LNCAP (cell line): ENCODE measurements around the gene CPLX1.

Experiments used
- TF ChIP-seq, protein P1 (sequence below): fragments of 450-650 bp; IDR thresholded peaks from 2 replicates; pipeline ENCODE4 v1.5.1; 2017; ENCODE audit warnings: mild to moderate bottlenecking

CPLX1 gene

DNA sequence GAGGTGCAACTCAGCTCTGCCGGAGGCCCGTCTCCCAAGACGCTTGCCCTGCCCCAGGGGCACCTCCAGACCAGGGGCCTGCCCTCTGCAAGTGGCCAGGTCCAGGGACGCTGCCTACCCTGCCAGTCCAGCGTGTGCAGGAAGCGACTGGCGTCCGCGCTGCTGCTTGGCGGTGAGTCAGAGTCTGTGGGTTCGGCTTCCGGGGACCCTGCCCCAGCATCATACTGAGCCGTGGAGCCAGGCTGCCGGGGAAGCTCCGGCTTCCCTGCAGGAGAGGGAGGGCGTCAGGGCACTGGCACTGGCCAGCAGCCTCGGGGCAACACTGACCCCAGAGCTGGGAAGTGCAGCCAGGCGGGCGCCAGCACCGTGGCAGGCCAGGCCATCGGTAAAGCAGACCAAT, 42.5 kb upstream of the CPLX1 start:
- TF ChIP-seq, protein P1, sequence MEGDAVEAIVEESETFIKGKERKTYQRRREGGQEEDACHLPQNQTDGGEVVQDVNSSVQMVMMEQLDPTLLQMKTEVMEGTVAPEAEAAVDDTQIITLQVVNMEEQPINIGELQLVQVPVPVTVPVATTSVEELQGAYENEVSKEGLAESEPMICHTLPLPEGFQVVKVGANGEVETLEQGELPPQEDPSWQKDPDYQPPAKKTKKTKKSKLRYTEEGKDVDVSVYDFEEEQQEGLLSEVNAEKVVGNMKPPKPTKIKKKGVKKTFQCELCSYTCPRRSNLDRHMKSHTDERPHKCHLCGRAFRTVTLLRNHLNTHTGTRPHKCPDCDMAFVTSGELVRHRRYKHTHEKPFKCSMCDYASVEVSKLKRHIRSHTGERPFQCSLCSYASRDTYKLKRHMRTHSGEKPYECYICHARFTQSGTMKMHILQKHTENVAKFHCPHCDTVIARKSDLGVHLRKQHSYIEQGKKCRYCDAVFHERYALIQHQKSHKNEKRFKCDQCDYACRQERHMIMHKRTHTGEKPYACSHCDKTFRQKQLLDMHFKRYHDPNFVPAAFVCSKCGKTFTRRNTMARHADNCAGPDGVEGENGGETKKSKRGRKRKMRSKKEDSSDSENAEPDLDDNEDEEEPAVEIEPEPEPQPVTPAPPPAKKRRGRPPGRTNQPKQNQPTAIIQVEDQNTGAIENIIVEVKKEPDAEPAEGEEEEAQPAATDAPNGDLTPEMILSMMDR = no peak

GRCh38 chr4:867526-868250, 41.8 kb upstream of the CPLX1 start:
- TF ChIP-seq, protein P1 = no peak

DNA sequence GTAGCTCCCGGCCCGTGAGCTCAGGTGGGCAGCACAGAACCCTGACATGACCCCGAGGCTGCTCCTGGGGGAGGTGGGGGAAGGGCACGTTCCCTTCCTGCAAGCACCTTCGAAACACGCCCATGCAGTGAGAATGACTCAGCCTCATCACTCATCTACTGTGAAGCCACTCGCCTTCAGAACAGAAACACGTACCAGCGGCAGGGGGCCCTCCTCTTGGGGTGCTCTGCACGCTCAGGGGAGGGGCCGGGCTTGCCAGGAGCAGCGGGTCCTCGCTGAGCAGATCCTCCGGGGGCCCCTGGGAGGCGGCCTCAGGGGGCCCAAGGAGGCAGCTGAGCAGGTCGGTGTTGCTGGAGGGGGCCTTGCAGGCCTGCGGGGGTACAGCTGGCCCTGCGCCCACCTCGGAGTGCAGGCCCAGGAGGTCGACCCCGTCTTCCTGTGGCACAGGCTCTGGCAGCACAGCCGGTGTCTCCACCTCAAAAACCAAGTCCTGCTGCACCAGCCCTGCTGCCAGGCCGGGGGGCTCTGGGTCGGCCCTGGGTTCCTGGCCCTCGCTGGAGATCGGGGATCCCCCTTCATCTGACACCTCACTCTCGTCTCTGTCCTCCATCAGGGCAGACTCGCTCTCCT, 40.9 kb upstream of the CPLX1 start:
- TF ChIP-seq, protein P1 = no peak

GRCh38 chr4:866068-866760, 40.3 kb upstream of the CPLX1 start:
- TF ChIP-seq, protein P1 = no peak

DNA sequence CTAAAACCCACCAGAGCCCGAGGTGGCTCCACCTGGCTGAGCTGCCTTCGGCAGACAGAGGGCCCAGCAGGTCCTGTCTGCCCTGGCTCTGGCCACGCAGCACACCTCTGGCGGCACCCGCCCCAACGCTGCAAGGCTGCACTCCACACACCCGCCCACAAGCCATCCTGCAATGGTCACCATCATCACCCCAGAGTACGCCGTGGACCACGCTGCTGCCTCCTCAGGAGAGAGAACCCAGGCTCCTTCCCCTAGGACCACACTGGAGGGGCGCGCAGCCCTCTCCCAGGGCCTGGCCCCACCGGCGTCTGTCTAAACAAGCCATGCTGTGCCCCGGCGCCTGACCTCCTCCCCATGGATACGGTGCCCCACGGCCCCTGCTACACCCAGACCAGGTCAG, 39.6 kb upstream of the CPLX1 start:
- TF ChIP-seq, protein P1 = no peak

- TF ChIP-seq, protein P1 = no peak
Observed at GRCh38 chr4:865121-865465, 39.2 kb upstream of the CPLX1 start.

GRCh38 chr4:864456-865120, 38.7 kb upstream of the CPLX1 start:
- TF ChIP-seq, protein P1 = no peak
